Stimulated activated CD8-positive, alpha-beta memory T cell treated with anti-CD3 and anti-CD28 coated beads, Interleukin-15, amount 100 ng/mL, for 1 hour (primary cell): ENCODE results near the gene TANC1.
"Not testable (repeated sequence)": the region's sequence is repeated elsewhere in the genome, so short reads cannot be mapped to it uniquely, and the experiment has no call there.

Source experiments
- DNase-seq: peaks from one replicate; pipeline ENCODE4 v3.0.0-alpha.2; 2020; ENCODE audit warnings: low read depth

Gene TANC1

DNA sequence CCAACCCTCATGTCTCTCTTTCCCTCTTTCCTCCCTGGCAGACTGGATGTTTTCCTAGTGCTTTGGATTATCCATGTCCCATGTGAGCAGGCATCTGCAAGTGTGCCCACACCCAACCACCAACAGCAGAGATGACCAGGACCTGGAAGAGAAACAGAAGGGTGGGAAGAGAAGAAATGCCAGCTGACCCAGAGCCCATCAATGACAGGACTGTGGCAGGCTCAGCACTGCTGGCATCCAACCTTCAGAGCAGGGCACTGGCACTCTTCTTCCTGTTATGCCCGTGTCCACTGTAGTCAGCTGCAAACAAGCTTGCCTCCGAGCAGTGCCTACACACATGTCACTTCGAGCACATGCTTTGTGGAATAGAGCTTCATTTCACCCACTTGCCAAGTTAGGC lies 121.1 kb downstream of the TANC1 start:
- DNase-seq = no peak

DNA sequence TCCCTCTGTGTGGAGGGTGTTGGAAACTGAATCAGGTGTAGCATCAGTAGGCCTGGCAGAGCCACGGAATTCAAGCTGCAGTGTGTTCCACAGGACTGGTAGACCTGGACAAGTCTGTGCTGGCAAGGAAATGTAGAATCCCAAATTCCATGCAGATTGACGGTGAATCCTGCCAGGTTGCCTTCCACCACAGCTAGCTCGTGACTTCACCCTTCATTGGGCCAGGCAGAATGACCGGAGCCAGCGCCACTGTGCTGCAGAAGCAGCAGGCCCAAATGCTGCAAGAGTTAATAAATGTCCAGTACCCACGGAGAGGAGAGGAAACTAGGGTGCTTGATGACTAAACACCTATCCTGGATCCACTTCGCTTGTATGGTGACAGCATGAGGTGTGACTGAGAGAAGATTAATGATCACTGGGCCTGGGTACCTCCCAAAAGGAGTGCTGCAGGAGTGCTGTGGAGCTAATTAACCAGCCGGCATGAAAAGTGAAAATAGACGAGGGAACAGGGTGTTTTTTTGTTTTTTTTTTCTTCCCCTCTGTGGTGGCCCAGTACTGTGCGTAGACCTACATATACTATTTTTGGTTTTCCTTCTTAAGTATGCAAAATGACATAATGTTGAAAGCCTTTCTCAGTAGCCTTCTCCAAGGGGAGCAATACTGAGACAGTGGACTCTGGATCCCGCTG lies 122.2 kb downstream of the TANC1 start:
- no peak for DNase-seq

DNA sequence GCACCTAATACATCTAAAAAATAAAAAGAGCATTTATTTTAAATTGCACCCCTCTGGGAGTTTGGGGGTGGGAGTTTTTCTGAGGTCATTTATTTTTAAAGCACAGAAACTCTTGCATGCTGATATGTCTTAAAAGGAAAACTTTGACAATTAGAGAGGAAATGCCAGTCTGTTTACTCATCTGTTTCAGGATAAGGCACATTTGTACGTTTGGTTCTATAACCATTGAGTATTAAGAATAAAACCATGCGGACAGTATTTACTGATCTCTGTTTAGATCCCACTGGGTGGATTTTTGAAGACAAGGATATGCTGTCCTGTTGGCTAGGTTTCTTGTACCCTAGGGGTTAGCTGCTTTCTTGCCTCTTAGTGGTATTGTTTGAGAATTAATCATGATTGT lies 122.9 kb downstream of the TANC1 start:
- DNase-seq = no peak

DNA sequence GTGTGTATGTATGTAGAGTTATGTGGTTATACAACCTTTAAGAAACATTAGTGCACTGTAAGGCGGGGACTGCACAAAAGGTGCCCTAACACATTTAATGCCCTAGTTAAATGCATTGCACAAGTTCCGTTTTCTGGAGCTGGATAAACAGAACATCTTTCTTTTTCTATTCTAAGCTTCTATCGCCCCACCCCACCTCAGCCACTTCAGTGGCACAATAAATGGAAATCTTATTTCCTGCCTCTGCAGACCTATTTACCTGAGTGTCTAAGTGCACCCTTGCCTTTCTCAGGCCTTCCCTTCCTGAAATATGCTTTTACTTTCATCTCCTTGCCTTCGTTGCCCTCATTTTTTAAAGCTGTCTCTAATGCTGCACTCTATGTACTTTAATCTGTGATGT lies 123.5 kb downstream of the TANC1 start:
- DNase-seq = no peak

DNA sequence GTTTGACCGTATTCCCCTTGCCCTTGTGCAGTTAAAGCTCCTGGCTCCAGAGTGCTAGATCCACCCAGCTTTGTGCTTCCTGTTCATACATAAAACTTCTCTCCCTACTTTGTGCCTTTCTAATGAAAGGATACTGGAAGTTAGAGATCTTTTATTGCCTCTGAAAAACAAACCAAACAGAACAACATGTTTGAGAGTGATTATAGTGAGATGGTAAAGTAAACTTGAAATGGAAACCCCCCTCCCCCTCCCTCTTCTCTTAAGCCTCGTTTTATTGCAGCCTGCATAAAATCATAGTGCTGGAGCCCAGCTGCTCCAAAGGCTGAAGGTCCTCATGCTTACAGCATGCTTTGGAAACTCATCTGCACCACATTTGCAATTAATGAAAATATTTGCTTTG lies 125.1 kb downstream of the TANC1 start:
- DNase-seq = no peak

DNA sequence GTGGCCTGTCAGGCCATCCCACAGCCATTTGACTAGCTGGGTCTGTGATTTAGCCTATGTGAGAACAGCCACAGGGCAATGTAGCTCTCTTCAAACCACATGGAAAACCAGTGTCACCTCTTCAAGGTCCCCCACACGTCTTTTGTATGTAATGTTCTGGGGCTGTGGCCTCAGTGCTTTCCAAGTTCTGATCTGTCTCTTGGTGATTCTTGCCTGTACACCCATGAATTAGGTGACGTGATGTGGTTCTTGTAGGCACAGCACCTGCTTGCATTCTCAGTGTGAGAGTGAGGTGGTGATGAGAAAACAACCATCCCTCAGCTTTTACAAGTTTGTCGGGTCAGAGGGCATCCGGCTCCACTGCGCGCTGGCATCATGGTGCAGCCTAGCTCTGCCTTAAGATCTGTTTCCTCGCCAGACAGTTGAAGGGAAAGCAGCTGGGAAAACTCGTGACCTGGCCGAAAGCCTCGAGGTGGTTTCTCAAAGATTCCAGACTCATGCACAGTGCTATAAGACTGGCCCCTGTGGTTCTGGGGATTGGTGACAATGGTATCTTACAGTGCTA lies 125.8 kb downstream of the TANC1 start:
- DNase-seq = no peak

DNA sequence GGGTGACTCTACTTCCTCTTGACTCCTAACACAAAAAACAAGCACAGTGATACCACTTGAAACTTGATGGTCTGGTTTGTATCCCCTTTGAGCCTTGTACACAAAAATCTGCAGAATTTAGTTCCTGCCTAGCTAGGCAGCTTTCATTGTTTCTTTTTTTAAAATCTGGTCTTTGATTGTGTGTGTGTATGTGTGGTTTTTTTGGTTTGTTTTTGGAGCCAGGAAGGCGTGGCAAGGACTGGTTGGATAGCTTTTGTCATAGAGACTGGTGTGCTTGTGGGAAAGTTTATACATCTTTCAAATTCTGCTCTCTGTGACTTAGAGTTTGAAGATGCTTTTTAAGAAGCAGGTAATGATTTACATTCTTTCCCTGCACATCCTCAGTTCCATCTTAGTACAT lies 127.4 kb downstream of the TANC1 start:
- no peak for DNase-seq

DNA sequence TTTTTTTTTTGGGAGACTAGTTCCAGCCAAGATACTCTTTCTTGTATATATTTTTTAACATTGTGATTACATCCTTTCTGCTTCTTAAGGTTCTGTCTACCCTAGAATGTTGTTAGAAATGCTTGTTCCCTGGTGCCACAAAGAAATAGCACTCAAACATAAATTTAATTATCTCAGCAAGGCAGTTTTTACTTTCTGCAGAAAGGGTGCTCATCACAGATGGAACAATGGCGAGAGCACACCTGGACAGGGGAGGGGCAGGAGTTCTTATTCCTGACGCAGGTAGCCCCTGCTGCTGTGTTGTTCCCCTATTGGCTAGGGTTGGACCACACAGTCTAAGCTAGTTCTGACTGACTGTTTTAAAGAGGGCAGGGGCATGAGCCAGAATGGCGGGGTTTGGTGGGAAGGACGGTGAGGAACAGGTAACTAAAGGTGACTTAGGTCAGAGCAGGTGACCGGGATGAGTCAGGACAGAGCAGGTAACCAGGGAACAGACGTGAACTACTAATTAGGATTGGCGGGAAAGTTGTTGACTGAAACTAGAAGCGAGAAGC lies 127.9 kb downstream of the TANC1 start:
- DNase-seq = not testable (repeated sequence)

DNA sequence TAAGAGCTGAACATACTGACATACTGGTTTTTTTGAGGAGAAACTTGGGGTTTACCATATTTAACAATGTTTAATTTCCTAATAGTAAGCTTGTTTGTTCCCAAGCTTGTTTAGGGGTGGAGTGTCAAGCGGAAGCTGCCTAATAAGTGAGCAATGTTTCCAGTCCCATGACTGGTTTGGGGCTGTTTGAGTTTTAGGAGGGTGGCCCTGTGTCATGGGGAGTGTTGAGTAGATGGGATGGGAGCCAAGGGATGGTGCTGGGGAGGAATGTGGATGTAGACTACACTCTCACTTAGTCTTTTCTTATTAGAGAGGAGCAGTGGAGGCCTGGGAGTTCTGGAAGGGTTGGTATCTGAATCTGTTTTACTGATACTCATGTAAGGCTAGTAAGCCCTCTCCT lies 128.5 kb downstream of the TANC1 start:
- DNase-seq = no peak

DNA sequence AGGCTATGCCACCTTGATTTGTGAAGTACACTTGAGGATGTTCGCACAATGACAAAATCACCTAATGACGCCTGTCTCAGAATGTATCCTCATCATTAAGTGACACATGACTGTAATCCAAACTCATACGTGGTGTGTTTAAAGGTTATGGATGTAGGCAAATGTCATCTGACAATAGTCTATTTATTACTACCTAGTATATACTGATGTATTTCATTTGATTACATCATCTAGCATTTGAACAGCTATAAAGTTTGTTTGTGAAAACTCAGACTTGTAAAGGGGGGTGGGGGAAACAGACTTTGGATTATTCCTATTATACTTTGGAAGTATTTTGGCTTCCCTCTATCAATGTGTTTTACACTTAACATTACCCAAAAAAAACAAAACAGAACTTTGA lies 129.9 kb downstream of the TANC1 start:
- DNase-seq = no peak

DNA sequence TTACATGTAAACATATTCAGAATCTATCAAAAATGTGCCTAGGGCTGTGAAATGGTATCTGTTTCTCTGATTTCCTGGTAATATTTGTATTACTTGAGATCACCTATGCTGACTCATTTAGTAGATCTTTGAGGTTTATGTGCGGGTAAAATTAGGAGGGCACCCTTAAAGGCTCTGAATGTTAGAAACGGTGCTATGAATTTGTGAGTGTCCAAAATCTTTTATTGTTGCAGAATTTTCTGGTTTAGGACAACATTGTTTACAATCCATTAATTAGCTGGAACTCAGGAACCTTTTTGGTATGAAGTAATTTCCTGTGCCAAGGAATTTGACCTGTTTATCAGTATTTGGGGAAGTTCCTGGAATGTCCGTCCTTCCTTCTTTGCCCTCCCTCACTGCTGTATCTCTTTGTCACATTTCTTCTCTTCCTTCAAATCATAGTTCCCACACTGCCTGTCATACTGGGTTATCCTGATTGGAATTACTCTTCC lies 130.5 kb downstream of the TANC1 start:
- no peak for DNase-seq

DNA sequence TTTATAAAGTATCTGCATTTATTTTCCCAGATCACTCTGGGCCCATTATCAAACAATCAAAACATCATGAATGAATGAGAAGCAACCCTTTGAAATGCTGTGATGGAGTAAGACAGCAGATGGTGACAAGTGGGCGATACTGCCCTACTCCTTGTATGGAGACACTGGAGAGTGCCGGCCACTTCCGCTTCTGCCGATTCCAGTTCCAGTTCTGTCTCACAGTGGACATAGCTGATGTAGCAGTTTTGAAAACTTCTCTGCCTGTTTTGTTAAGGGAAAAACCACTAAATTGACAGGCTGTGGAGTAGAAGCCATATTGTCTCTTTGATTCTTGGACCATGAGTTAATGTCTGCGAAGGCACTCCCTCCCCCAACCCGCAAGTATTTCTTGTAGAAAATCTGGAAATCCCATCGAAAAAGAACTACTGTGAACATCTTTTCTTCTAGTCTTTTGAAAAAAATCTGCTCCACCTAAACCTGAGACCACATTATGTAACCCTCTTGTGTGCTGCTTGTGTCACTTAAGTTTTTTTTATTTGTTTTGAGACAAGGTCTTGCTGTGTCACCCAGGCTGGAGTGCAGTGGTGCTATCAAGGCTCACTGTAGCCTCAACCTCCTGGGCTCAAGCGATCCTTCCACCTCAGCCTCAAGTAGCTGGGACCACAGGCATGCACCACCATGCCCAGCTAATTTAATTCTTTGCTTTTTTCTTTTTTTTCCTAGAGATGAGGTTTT lies 133.5 kb downstream of the TANC1 start:
- no peak for DNase-seq

DNA sequence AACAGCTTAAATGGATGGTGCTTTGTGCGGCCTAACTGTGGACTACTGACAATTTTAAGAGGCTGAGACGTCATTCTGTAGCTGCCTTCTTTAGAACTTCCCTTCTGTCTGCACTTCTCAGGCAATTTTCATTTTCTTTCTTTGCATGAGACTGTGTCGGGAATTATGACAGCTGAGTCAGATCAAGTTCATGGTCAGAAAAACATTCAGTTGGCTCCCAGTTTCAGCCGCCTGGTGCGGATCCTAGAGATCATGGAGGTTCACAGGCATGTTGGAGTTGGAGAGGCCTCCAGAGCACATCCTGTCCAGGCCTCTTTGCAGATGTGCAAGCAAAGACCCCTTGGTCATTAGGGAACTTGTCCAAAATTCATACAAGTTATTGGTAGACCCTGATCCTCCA lies 135.0 kb downstream of the TANC1 start:
- no peak for DNase-seq

DNA sequence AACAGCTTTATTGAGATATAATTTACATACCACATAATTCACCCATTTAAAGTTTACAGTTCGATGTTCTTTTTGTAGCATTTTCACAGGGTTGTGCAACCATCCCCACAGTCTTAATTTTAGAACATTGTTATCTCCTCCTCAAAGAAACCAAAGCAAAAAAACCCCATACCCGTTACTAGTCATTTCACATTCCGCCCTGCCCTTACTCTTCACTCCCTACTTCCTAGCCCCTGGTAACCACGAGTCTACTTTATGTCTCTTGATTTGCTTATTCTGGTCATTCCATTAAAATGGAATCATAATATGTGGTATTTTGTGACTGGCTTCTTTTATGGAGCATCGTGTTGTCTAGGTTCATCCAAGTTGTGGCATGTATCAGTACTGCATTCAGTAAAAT lies 137.7 kb downstream of the TANC1 start:
- DNase-seq = no peak

DNA sequence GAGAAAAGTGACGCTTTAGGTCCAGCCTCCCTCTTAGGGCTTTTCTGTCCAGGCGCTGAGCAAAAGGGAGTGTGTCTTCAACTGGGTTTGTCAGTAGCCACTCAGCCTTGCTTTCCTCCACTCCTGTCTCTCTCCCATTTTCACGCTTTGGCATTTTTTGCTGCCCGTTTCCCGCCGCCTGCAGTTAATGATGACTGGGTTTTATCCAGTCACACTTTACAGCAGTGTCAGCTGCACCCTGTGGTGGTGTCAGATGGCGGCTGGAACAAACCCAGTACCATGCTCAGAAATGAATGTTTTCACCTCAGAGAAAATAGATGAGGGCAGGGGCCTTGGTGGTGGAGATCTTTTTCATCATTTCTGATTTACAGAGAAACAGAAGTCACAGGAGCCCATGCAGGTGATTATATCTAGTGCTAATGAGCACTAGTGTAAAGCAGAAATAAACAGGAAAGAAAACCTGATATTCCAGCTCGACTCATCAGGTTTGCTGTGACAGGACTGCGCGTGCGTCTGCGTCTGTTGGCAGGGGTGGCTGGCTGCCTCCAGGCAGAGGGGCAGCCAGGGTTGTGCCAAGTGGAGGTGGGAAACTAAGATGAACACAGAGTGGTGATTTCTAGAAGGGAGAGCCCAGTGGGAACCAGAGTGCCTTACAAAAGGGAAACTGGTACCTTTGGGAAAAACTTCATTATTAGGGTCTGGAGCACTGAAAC lies 139.9 kb downstream of the TANC1 start:
- no peak for DNase-seq

DNA sequence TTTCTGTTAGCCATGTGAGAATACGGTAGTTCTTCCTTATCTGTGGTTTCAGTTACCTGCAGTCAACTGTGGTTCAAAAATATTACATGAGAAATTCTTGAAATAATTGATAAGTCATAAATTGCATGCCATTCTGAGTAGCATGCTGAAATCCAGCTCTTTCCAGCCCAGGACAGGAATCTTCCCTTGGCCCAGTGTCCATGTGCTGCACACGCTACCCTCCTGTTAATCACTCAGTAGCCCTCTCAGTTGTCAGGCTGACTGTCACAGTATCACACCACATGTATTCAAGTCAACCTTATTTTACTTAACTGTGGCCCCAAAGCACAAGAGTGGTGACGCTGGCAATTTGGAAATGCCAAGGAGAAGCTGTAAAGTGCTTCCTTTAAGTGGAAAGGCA lies 141.1 kb downstream of the TANC1 start:
- DNase-seq = no peak

DNA sequence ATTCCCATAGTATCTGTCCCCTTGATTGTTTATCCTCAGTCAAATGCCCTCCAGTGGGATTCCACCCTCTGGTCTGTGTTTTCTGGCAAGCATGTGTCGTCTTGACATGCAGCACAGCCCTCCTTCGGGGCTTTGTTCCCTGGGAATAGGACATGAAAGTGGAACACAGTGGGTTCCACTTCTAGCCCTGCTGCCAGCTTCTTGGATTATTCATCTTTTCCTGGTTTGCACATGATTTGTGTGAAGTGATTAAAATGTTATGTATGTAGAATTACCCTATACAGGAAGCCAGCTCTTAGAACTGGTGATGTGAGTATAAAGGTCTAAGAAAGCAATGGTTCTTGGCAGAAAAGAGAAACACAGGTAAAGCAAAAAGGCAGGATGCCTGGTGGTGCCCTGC lies 142.3 kb downstream of the TANC1 start:
- DNase-seq = no peak

DNA sequence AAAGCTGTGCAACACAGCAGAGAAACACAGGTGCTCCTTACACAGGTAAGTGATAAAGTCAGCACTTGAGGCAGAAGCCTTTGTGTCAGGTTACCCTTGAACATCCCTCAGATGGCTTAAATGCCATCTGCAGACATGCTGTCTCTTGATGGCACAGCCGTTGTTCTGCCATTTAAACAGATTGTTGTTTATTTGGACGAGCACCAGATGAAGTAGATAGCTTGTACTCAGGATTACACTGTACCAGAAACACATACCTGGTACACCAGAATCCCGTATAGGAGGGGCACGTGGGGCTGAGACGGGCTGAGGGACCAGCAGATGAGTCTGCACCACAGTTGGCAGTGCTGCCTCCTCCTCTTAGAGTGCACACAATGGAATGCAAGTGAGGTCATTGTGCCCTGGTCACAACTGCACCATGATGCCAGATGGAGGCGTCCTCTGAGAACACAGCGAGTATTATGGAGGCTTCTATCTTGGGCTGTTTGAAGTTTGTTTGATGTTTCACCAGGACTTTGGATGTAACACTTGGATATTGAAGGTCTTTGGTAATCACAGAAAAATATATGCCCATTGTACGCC lies 143.0 kb downstream of the TANC1 start:
- no peak for DNase-seq

DNA sequence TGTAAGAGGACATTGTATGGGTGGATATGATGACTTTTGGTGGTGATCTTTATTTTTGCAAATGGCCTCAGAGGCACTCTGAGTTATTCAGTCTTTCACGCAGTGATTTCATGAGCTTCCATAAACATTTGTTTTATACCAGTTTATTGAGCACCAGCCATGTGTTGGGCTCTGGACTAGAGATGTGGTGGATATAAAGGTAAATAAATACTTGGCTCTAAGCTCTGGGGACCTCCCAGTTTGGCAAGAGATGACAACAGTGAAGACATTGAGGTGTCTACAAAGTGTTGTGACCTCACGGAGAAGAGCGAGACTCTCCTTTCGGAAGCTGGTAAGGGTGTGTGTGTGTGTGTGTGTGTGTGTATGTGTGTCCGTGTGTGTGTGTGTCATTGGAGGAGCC lies 146.4 kb downstream of the TANC1 start:
- no peak for DNase-seq

DNA sequence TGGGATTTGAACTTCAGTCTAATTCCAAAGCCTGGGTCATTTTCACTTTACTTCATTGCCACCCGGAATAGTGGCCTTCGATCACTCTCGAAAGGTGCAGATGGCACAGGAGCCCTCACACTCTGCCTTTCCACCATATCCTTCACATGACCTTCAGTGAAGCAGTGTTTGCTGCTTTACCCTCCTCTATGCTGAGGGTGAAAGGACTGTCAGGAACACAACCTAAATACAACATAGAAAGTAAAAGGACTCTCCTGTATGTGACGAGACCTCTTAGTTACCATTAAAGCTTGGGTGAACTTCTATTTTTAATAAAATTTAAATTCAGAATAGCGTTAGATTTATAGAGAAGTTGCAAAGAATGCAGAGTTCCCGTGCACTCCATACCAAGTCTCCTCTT lies 148.5 kb downstream of the TANC1 start:
- DNase-seq = no peak

DNA sequence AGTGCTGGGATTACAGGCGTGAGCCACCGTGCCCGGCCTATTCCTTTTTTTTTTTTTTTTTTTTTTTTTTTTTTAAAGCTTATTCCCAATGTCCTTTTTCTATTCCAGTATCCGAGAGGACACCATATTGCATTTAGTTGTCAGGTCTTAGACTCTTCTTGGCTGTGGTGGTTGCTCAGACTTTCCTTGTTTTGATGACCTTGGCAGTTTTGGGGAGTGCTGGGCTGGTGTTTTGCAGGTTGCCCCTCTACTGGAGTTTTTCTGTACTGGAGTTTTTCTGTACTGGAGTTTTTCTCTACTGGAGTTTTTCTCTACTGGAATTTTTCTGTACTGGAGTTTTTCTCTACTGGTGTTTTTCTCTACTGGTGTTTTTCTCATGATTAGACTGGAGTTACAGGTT lies 149.2 kb downstream of the TANC1 start:
- DNase-seq = no peak
